GM12891 (cell line): Measurements from ENCODE around the gene DMKN.

ENCODE experiments used
- DNase-seq: peaks from one replicate; pipeline ENCODE4 v3.0.0; 2011; ENCODE audit warnings: low spot score; ENCODE audit not compliant: insufficient read length
- FAIRE-seq: peaks from 2 replicates; lab custom pipeline; 2011; peaks lifted over from hg19 to GRCh38; lab: Jason Lieb, UNC
- PAX5 ChIP-seq: IDR thresholded peaks from 2 replicates; pipeline ENCODE4 v1.6.1; 2011; ENCODE audit warnings: low read length, moderate library complexity, mild to moderate bottlenecking; ENCODE audit not compliant: insufficient read depth, severe bottlenecking
- POLR2A ChIP-seq: IDR thresholded peaks from 2 replicates; pipeline ENCODE4 v1.6.1; 2011; ENCODE audit warnings: low read depth, low read length, control low read depth
- POLR2AphosphoS5 ChIP-seq: IDR thresholded peaks from 2 replicates; pipeline ENCODE4 v1.6.1; 2011; ENCODE audit warnings: low read depth, low read length, control low read depth
- POU2F2 ChIP-seq: IDR thresholded peaks from 2 replicates; pipeline ENCODE4 v1.6.1; 2011; ENCODE audit warnings: low read depth, mild to moderate bottlenecking, control low read depth, low read length, moderate library complexity
- SPI1 ChIP-seq: IDR thresholded peaks from 2 replicates; pipeline ENCODE4 v1.6.1; 2011; ENCODE audit warnings: low read depth, low read length, control low read depth
- TAF1 ChIP-seq: IDR thresholded peaks from 2 replicates; pipeline ENCODE4 v1.6.1; 2011; ENCODE audit warnings: low read depth, low read length, control low read depth

Gene DMKN

GRCh38 chr19:35459414-35460082, 53.9 kb downstream of the DMKN start:
- FAIRE-seq: peak; percentile 78

GRCh38 chr19:35458731-35459391, 54.6 kb downstream of the DMKN start:
- TF ChIP-seq POLR2A: no peak
- TF ChIP-seq SPI1: peak; percentile 100
- peak; percentile 86 for FAIRE-seq
- no peak for DNase-seq

More at GRCh38 chr19:35459414-35460082, 53.9 kb downstream of the DMKN start:
- no peak for TF ChIP-seq POU2F2
- DNase-seq: no peak

- TF ChIP-seq POU2F2 (no peak), PAX5 (no peak), TAF1 (no peak), SPI1 (no peak), POLR2AphosphoS5 (no peak), POLR2A (no peak)
- FAIRE-seq: no peak
Measured at GRCh38 chr19:35458192-35458591, 55.3 kb downstream of the DMKN start.

DNA sequence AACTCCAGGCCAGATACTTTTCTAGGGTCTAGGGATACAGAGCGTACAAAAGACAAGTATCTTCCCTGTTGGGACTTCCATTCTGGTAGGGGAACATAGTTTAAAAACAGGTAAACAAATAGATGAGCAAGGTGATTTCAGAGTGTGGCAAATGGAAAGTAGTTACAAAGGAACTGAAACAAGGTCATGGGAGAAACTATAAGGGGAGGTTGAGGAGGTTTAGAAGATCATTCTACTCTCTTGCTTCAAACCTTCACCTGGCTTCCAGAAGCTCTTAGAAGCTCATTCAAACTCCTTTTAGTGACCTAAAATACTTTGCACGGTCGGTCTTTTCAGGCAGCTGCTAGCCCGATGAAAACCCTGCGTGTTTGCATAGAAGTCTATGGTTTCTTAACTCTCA, 56.3 kb downstream of the DMKN start:
- TF ChIP-seq POLR2A (peak; percentile 69; the same call in 1 of the 2 replicates), POU2F2 (0 out of 2 replicates have a peak, but pooled peaks have one; percentile 39), TAF1 (peak; percentile 54; the same call in 1 of the 2 replicates), PAX5 (no peak), SPI1 (peak; percentile 97), POLR2AphosphoS5 (peak; percentile 48; the same call in 1 of the 2 replicates)
- FAIRE-seq (peak; percentile 85), DNase-seq (no peak)

More at GRCh38 chr19:35458192-35458591, 55.3 kb downstream of the DMKN start:
- no peak for DNase-seq

DNA sequence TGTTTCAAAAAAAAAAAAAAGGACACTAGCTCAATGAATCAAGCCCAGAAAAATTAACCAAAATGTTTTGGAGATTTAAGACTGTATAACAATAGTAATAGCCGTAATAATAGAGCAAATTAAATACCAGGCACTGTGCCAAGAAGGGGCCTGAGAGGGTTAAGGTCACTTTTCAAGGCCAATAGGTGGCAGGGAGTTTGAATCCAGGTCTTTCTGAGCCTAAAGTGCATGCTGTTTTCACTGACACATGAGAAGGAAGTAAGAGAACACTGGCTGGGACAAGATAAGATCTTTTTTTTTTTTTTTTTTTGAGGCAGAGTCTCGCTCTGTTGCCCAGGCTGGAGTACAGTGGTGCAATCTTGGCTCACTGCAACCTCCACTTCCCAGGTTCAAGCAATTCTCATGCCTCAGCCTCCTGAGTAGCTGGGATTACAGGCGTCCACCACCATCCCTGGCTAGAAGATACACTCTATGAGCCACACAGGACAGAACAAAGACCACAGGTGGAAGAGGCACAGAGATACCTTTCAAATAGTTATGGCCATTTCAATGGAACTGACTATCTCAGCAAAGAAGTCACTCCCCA, 57.7 kb downstream of the DMKN start:
- DNase-seq (no peak), FAIRE-seq (no peak)
- TF ChIP-seq POU2F2: no peak
- no peak for TF ChIP-seq PAX5
- TF ChIP-seq SPI1: no peak
- TF ChIP-seq POLR2A: no peak
- no peak for TF ChIP-seq TAF1
- no peak for TF ChIP-seq POLR2AphosphoS5

- TF ChIP-seq POLR2AphosphoS5: no peak
- FAIRE-seq: peak; percentile 69
- DNase-seq: no peak
Measured at GRCh38 chr19:35454663-35455062, 58.8 kb downstream of the DMKN start.

DNA sequence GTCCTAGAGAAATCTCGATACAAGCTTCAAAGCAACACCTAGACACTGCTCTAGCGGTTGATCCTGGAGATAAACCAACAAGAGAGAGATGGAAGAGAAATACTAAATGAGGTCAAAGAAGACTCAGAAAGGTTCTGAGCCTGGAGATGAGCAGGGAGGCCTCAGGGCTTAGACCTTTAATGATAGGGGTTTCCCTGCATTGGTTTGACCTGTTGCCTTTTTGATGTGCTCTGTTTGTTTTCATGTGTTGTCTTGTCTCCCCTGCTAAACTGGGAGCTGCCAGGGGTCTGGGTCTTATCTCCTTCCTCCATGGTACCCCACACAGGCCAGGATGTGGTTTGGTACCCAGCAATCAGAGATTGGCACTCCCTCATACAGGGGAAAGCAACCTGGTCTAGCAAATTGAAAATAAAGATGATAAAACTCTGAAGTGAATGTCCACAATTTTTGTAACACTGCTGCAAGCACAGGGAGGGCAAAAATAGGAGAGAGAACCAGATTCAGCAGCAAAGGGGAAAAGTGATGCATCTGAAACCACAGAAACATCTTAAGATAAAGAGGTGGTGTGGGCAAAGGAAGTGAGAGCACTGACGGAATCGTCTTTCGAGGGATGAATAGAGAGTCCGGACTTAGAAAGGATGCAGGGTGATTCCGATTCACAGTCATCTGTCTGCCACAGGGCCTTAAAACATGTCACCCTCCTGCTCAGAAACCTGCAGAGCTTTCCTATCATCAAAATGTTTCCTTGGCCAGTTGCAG, 61.9 kb downstream of the DMKN start:
- FAIRE-seq (peak; percentile 86), DNase-seq (peak; percentile 55)
- no peak for TF ChIP-seq PAX5
- TF ChIP-seq POU2F2: 0 out of 2 replicates have a peak, but pooled peaks have one; percentile 46
- TF ChIP-seq TAF1: no peak
- TF ChIP-seq SPI1: peak; percentile 93
- TF ChIP-seq POLR2A: no peak
- TF ChIP-seq POLR2AphosphoS5: no peak

- DNase-seq: no peak
- TF ChIP-seq POLR2A: 0 out of 2 replicates have a peak, but pooled peaks have one; percentile 5
- TF ChIP-seq SPI1: no peak
- FAIRE-seq: peak; percentile 47
Measured at GRCh38 chr19:35449359-35450043, 63.9 kb downstream of the DMKN start.

DNA sequence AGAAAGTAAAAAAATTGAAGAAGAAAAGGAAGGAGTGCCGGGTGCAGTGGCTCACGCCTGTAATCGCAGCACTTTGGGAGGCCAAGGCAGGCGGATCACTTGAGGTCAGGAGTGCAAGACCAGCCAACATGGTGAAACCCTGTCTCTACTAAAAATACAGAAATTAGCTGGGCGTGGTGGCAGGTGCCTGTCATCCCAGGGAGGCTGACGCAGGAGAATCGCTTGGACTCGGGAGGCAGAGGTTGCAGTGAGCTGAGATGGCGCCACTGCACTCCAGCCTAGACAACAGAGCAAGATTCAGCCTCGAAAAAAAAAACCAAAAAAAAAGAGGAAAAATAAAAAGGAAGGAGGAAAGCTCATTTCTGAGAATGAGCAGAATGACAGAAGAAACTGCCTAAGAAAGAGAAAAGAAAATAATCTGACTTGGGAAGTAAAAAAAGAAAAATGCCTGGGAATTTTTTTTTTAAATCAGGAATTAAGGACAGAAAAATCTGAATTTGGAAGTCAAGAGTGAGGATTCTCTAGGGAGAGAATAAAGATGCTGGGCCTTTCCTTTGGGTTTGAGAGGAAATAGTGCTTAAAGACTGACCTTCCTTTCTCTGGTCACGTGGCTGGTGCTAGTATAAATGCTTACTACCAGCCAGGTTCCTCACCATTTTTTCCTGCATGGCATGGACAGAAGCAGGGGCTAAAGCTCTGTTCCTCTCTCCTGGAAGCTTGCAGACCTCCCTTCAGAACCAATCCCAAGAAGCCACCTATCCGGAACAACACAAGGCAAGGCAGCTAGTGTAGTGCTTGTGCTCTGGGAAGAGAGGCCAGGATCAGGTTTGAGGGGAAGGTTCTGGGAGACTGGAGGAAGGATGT, 65.6 kb downstream of the DMKN start, which contains the start of gene FFAR2:
FFAR2 (plus strand) TSS at position 652 of the 864 bp plus-strand sequence. CDS start 1,458 bp downstream, outside the sequence.
- DNase-seq (no peak), FAIRE-seq (peak; percentile 54)
- TF ChIP-seq POLR2A (peak; percentile 88), PAX5 (no peak), POU2F2 (no peak), TAF1 (0 out of 2 replicates have a peak, but pooled peaks have one; percentile 58), SPI1 (0 out of 2 replicates have a peak, but pooled peaks have one; percentile 14), POLR2AphosphoS5 (peak; percentile 85)
